GM18858 (cell line): Measurements from ENCODE around the gene NFKBIL1.
"Not testable (repeated sequence)": the region's sequence is repeated elsewhere in the genome, so short reads cannot be mapped to it uniquely, and the experiment has no call there.

Experiments
- ATAC-seq: cut with Tn5 transposase; IDR thresholded peaks from one replicate; pipeline ENCODE4 v1.9.1; 2021; ENCODE audit not compliant: unreplicated experiment

NFKBIL1 gene

DNA sequence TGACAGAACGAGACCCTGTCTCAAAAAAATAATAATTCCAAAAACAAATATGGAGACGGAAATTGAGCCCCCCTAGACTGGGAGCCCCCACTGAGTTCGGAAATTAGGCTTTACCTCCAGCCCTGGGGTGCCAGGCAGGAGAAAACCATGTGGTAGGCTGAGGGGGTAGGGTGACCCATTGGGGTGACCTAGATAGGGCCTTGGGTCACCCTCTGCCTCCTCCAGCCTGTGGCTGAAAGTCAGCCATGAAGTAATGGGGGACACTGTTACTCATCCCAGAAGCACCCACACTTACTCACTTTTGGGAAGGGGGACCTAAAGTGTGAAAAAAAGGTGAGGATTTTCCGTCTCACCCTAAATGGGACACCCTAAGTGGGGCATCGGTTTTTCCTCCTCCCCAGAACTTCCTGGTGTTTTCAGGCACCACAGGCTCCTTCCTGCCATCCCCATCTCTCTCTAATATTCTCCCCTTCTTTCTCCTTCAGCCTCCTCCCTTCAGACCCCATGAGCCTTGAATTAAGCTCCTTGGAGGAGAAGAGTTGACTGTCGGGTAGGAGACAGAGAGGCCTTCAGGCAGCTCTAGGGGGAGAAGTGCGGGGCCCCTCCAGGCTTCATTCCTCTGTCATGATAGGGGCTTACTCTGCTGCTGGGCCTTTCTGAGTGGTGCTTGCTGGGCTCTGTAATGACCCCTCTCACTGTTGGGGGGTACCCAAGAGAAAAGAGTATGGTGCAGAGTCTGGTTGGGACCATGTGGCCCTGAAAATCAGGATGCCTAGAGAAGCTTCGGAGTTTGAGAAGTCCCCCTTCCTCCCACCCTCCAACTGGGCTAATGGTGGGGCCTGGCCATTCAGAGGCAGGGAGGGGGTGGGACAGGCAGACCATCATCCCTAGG, 32.4 kb downstream of the NFKBIL1 start:
- ATAC-seq, result no peak

DNA sequence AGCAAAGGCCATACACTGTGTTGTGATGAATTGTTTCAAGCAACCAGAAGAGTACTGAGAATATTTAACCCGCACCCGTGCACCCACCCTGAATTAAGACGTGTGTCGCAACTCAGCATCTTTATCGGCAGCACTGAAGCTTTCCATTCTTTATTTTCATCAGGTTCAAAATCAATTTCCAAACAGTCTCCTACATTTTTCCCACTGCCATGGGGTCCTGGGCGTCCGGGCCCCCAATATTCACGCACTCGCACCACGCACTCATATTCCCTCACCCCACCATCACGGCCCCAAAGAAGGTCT, 33.0 kb downstream of the NFKBIL1 start:
- no peak for ATAC-seq

GRCh38 chr6:31580807-31581433, 33.5 kb downstream of the NFKBIL1 start:
- peak; percentile 51 for ATAC-seq

DNA sequence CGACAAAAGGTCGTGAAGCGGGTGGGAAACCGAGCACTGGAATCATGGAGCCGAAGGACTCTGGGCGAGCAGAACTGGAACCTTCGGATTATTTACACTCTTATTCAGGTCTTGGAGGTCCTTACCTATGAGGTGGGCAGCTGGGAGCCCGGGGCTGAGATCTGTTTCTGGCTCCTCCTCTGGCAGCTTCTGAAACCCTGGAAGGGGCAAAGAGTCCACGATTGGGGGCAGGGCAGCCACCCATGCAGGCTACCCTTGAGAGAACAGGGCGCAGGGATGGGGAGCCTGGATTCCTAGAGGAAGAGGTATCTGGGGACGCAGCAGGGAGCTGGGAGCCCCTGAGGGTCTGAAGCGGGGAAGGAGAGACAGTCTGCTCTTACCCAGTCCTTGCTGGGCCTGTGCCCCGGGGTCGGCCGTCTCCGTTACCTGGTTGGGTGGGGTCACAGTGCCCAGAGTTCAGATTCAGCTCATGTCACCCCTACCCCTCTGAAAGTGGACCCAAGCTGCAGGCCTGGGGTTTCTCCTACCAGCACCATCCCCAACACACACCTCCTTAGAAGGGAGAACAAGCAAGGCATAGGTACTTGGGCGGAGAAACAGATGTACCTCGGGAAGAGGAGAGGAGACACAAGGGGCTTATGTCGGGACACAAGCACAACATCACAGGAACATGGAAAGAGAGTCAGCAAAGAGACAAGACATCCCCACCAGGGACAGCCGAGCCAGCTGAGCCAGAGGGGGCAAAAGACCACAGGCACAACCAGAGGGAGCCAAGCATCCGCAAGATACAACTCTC, 34.2 kb downstream of the NFKBIL1 start:
- ATAC-seq, result no peak

GRCh38 chr6:31582230-31582643, 34.8 kb downstream of the NFKBIL1 start, which contains the start of gene LTB:
Gene LTB, minus strand, starts transcription at chr6:31582424. Its CDS starts 7 bp downstream, at chr6:31582417.
- ATAC-seq, result no peak

DNA sequence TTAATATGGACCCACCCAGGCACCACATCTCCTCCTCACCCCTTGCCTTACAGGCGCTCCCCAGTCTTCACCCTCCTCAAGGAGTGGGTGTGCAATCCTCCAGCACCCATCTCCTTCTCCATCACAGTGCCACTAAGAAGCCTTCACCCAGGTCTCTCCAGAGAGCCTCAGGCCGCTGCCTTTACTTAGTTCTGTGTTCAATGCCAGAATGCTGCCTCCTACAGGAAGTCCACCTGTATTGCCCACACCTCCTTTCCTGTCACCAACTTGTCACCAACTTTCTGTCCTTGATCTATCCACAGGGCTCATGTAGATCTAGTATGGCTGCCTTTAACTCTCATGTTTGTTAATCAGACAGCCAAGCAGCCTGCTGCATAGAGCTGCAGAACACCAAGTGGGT, 38.1 kb downstream of the NFKBIL1 start:
- ATAC-seq, result no peak

- ATAC-seq, result no peak
These were observed 38.6 kb downstream of the NFKBIL1 start, which contains the start of gene LST1 for GRCh38 chr6:31586008-31586407. Gene LST1, plus strand, starts transcription at chr6:31586277. Its CDS starts 1,023 bp downstream, at chr6:31587300.

- ATAC-seq, result no peak
These were observed 39.3 kb downstream of the NFKBIL1 start for GRCh38 chr6:31586599-31587281.

- ATAC-seq, result no peak
These were observed 40.7 kb downstream of the NFKBIL1 start for GRCh38 chr6:31587791-31588777.

- no peak for ATAC-seq
These were observed 41.7 kb downstream of the NFKBIL1 start for GRCh38 chr6:31588871-31589650.

- ATAC-seq, result not testable (repeated sequence)
These were observed 43.3 kb downstream of the NFKBIL1 start for GRCh38 chr6:31590691-31591090.

GRCh38 chr6:31592396-31592771, 45.0 kb downstream of the NFKBIL1 start:
- no peak for ATAC-seq

GRCh38 chr6:31597006-31597405, 49.6 kb downstream of the NFKBIL1 start:
- no peak for ATAC-seq

DNA sequence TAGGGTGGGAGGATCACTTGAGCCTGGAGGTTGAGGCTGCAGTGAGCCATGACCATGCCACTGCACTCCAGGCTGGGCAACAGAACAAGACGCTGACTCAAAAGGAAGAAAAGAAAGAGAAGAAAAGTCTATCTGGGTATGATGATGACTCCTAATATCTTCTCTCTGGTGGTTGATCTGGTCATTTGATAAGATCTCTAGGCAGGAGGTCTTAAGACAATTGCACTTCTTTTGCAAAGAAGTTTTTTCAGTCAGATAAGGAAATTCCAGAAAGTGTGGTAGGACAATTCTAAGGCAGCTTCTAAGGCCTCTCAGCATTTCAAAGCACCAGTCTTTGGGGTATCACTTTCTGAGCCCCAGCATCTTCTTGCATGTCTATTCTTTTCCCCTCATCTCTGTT, 59.9 kb downstream of the NFKBIL1 start:
- no peak for ATAC-seq
